GM18868 (cell line): ENCODE measurements around the gene RBM47.
"Not testable (repeated sequence)": the region's sequence is repeated elsewhere in the genome, so short reads cannot be mapped to it uniquely, and the experiment has no call there.

Experiments
- ATAC-seq: cut with Tn5 transposase; IDR thresholded peaks from one replicate; pipeline ENCODE4 v1.9.1; 2021; ENCODE audit warnings: mild to moderate bottlenecking, moderate library complexity; ENCODE audit not compliant: unreplicated experiment

The RBM47 gene

GRCh38 chr4:40418430-40419230, 211.0 kb downstream of the RBM47 start:
- no peak for ATAC-seq

- no peak for ATAC-seq
Observed at GRCh38 chr4:40417941-40418340, 211.7 kb downstream of the RBM47 start.

GRCh38 chr4:40414673-40415072, 215.0 kb downstream of the RBM47 start:
- ATAC-seq, result no peak

- ATAC-seq, result no peak
Observed at GRCh38 chr4:40412866-40413795, 216.5 kb downstream of the RBM47 start.

- ATAC-seq, result no peak
Observed at GRCh38 chr4:40412388-40412787, 217.3 kb downstream of the RBM47 start.

GRCh38 chr4:40409835-40410234, 219.8 kb downstream of the RBM47 start:
- no peak for ATAC-seq

- ATAC-seq, result not testable (repeated sequence)
Observed at GRCh38 chr4:40407468-40407867, 222.2 kb downstream of the RBM47 start.

- no peak for ATAC-seq
Observed at GRCh38 chr4:40406340-40406739, 223.3 kb downstream of the RBM47 start.

GRCh38 chr4:40405193-40405592, 224.5 kb downstream of the RBM47 start:
- no peak for ATAC-seq

- ATAC-seq, result no peak
Observed at GRCh38 chr4:40403081-40403480, 226.6 kb downstream of the RBM47 start.

- ATAC-seq, result no peak
Observed at GRCh38 chr4:40402556-40402955, 227.1 kb downstream of the RBM47 start.

- ATAC-seq, result no peak
Observed at GRCh38 chr4:40401631-40402030, 228.0 kb downstream of the RBM47 start.

GRCh38 chr4:40401096-40401495, 228.6 kb downstream of the RBM47 start:
- no peak for ATAC-seq

- ATAC-seq, result no peak
Observed at GRCh38 chr4:40399578-40399977, 230.1 kb downstream of the RBM47 start.

GRCh38 chr4:40395908-40396793, 233.5 kb downstream of the RBM47 start:
- ATAC-seq, result no peak

- no peak for ATAC-seq
Observed at GRCh38 chr4:40395166-40395900, 234.3 kb downstream of the RBM47 start.

GRCh38 chr4:40394236-40394635, 235.4 kb downstream of the RBM47 start:
- ATAC-seq, result no peak

GRCh38 chr4:40392241-40392640, 237.4 kb downstream of the RBM47 start:
- ATAC-seq, result not testable (repeated sequence)

- ATAC-seq, result no peak
Observed at GRCh38 chr4:40389986-40390385, 239.7 kb downstream of the RBM47 start.

- no peak for ATAC-seq
Observed at GRCh38 chr4:40388239-40388638, 241.4 kb downstream of the RBM47 start.
